H1 (cell line): ENCODE results near the gene HIVEP3. TPM values are rescaled to one million over a fixed set of nuclear protein-coding genes. Genes with fewer than 3 reads are reported as not detected.
A peak's percentile ranks its signal among the peaks of the same experiment; 100 is the strongest.

ENCODE experiments used
- CTCF ChIA-PET: fragments of 300-600 bp; sonication (Branson Sonifier 250); formaldehyde crosslinking; loops from one replicate; lab custom pipeline; 2021; ENCODE audit not compliant: partially characterized antibody; lab: Charles Lee
- POLR2A ChIA-PET: fragments of 300-600 bp; sonication (Branson Sonifier 250); formaldehyde crosslinking; loops from one replicate; lab custom pipeline; 2021; ENCODE audit warnings: inconsistent platforms; ENCODE audit not compliant: partially characterized antibody; lab: Charles Lee
- DNase-seq, 2 experiments: peaks; one replicate each; pipeline versions ENCODE4 v3.0.0 to v3.0.0-alpha.2; 2010 to 2022; ENCODE audit warnings: low spot score in 2 of 2, low read depth in 1 of 2, mixed read lengths in 1 of 2
- FAIRE-seq: peaks from 2 replicates; lab custom pipeline; 2011; peaks lifted over from hg19 to GRCh38; lab: Jason Lieb, UNC
- H2AFZ ChIP-seq: 2 replicates; pipeline ENCODE4 v1.8.1; 2012; ENCODE audit warnings: low read length, inconsistent platforms
- H2AK5ac ChIP-seq: 2 replicates; pipeline ENCODE4 v1.6.1; 2013; ENCODE audit warnings: low read depth, low read length
- H2BK120ac ChIP-seq: replicated peaks from 2 replicates; pipeline ENCODE3; 2013; ENCODE audit warnings: low read depth, low read length, inconsistent platforms
- H2BK12ac ChIP-seq: 2 replicates; pipeline ENCODE4 v1.6.1; 2013; ENCODE audit warnings: low read depth, low read length
- H2BK15ac ChIP-seq: 2 replicates; pipeline ENCODE4 v1.6.1; 2013; ENCODE audit warnings: low read length
- H2BK20ac ChIP-seq: 2 replicates; pipeline ENCODE4 v1.6.1; 2013; ENCODE audit warnings: low read length
- H2BK5ac ChIP-seq: 2 replicates; pipeline ENCODE4 v1.6.1; 2013; ENCODE audit warnings: low read depth, low read length
- H3K14ac ChIP-seq: 2 replicates; pipeline ENCODE4 v1.6.1; 2013; ENCODE audit warnings: inconsistent platforms; ENCODE audit not compliant: insufficient read length
- H3K18ac ChIP-seq: 2 replicates; pipeline ENCODE4 v1.6.1; 2013; ENCODE audit warnings: low read length; ENCODE audit errors: extremely low read depth
- H3K23ac ChIP-seq: 2 replicates; pipeline ENCODE4 v1.6.1; 2013; ENCODE audit warnings: inconsistent platforms; ENCODE audit not compliant: insufficient read length
- H3K23me2 ChIP-seq: 2 replicates; pipeline ENCODE4 v1.6.1; 2013; ENCODE audit warnings: low read depth, low read length
- H3K27ac ChIP-seq: 2 replicates; pipeline ENCODE4 v1.6.1; 2011; ENCODE audit warnings: low read depth, low read length, inconsistent platforms
- H3K27me3 ChIP-seq, 4 experiments: replicated peaks in 1 of 4; 1 replicate in 1 of 4; 2 replicates in 3 of 4; pipeline versions ENCODE4 v1.6.1 to v1.8.1; 2011 to 2013; ENCODE audit warnings: low read length in 3 of 4, mild to moderate bottlenecking in 3 of 4, inconsistent platforms in 2 of 4, mixed read lengths in 2 of 4, moderate library complexity in 1 of 4; ENCODE audit not compliant: control insufficient read depth in 3 of 4, insufficient read depth in 3 of 4; ENCODE audit errors: extremely low read depth in 1 of 4
- H3K36me3 ChIP-seq, 4 experiments: 2 replicates each; pipeline versions ENCODE4 v1.6.1 to v1.8.1; 2011 to 2013; ENCODE audit warnings: mild to moderate bottlenecking in 4 of 4, low read length in 3 of 4, moderate library complexity in 2 of 4, control low read depth in 1 of 4, inconsistent platforms in 1 of 4; ENCODE audit not compliant: insufficient read depth in 4 of 4, control insufficient read depth in 2 of 4
- H3K4ac ChIP-seq: replicated peaks from 2 replicates; pipeline ENCODE3; 2013; ENCODE audit warnings: low read length, low read depth, mixed read lengths, inconsistent platforms; ENCODE audit not compliant: insufficient read length
- H3K4me1 ChIP-seq, 4 experiments: replicated peaks in 1 of 4; 1 replicate in 1 of 4; 2 replicates in 3 of 4; pipeline versions ENCODE4 v1.6.1 to v1.8.1; 2011 to 2013; ENCODE audit warnings: low read length in 3 of 4, inconsistent platforms in 2 of 4, mixed read lengths in 1 of 4; ENCODE audit not compliant: insufficient read depth in 4 of 4, control insufficient read depth in 3 of 4
- H3K4me2 ChIP-seq, 2 experiments: 2 replicates each; pipeline versions ENCODE4 v1.6.1 to v1.8.1; 2011 to 2013; ENCODE audit warnings: low read depth in 2 of 2, low read length in 2 of 2, control low read depth in 1 of 2, inconsistent platforms in 1 of 2, mild to moderate bottlenecking in 1 of 2; ENCODE audit not compliant: insufficient read depth in 1 of 2
- H3K4me3 ChIP-seq, 4 experiments: fragments of 200-600, 300-600 bp in 1 of 4; sonication (generic), shearing (Covaris generic), sonication (Bioruptor Twin) in 1 of 4; 2 replicates each; pipeline versions ENCODE4 v1.5.1 to v1.8.1; 2011 to 2016; ENCODE audit warnings: low read length in 4 of 4, low read depth in 3 of 4, control low read depth in 2 of 4, inconsistent platforms in 2 of 4, mild to moderate bottlenecking in 2 of 4, mixed read lengths in 1 of 4, moderate library complexity in 1 of 4; ENCODE audit not compliant: insufficient read depth in 2 of 4; ENCODE audit errors: extremely low read depth in 1 of 4
- H3K56ac ChIP-seq: replicated peaks from 2 replicates; pipeline ENCODE3; 2013; ENCODE audit warnings: low read depth, mild to moderate bottlenecking, mixed read lengths, low read length, inconsistent platforms; ENCODE audit not compliant: insufficient read length
- H3K79me1 ChIP-seq: 2 replicates; pipeline ENCODE4 v1.6.1; 2013; ENCODE audit warnings: low read depth, low read length, control low read depth
- H3K79me2 ChIP-seq, 2 experiments: 2 replicates each; pipeline versions ENCODE4 v1.6.1 to v1.8.1; 2012 to 2013; ENCODE audit warnings: low read length in 2 of 2, mild to moderate bottlenecking in 2 of 2, inconsistent platforms in 1 of 2; ENCODE audit not compliant: insufficient read depth in 2 of 2, control insufficient read depth in 1 of 2
- H3K9ac ChIP-seq, 4 experiments: replicated peaks in 1 of 4; 1 replicate in 1 of 4; 2 replicates in 3 of 4; pipeline versions ENCODE4 v1.6.1 to v1.8.1; 2011 to 2013; ENCODE audit warnings: low read depth in 3 of 4, low read length in 3 of 4, control low read depth in 2 of 4, mild to moderate bottlenecking in 2 of 4, moderate library complexity in 2 of 4, inconsistent platforms in 1 of 4; ENCODE audit errors: extremely low read depth in 1 of 4
- H3K9me3 ChIP-seq, 2 experiments: 2 replicates each; pipeline versions ENCODE4 v1.6.1 to v1.8.1; 2012 to 2013; ENCODE audit warnings: mild to moderate bottlenecking in 2 of 2, moderate library complexity in 2 of 2, control low read depth in 1 of 2, inconsistent platforms in 1 of 2, low read depth in 1 of 2, low read length in 1 of 2, mixed read lengths in 1 of 2; ENCODE audit not compliant: insufficient read depth in 2 of 2
- H4K20me1 ChIP-seq, 2 experiments: replicated peaks in 1 of 2; 2 replicates each; pipeline versions ENCODE3 to v1.8.1; 2011 to 2013; ENCODE audit warnings: inconsistent platforms in 2 of 2, low read length in 2 of 2, mild to moderate bottlenecking in 1 of 2; ENCODE audit not compliant: insufficient read depth in 2 of 2, control insufficient read depth in 1 of 2
- H4K5ac ChIP-seq: 2 replicates; pipeline ENCODE4 v1.6.1; 2013; ENCODE audit warnings: low read length, low read depth, mixed read lengths, inconsistent platforms; ENCODE audit not compliant: insufficient read length
- H4K8ac ChIP-seq: 2 replicates; pipeline ENCODE4 v1.8.0; 2013; ENCODE audit warnings: mild to moderate bottlenecking, moderate library complexity, low read length, inconsistent platforms; ENCODE audit not compliant: insufficient read depth; ENCODE audit errors: extremely low read depth
- H4K91ac ChIP-seq: replicated peaks from 2 replicates; pipeline ENCODE3; 2013; ENCODE audit warnings: low read length, mixed read lengths, inconsistent platforms; ENCODE audit not compliant: insufficient read length
- CBX5 ChIP-seq: fragments of 300-800, 300-1000 bp; sonication (generic); IDR thresholded peaks from 2 replicates; pipeline ENCODE4 v1.7.1; 2016; ENCODE audit warnings: antibody characterized with exemption, low read length, low read depth
- POU5F1 ChIP-seq: IDR thresholded peaks from 2 replicates; pipeline ENCODE4 v1.6.1; 2011; ENCODE audit warnings: low read depth, mild to moderate bottlenecking, low read length, moderate library complexity
- SIN3A ChIP-seq, 2 experiments: IDR thresholded peaks in 1 of 2; conservative IDR thresholded peaks in 1 of 2; 2 replicates each; pipeline ENCODE4 v1.6.1; 2011 to 2012; ENCODE audit warnings: low read length in 2 of 2, improper control_type of control experiment in 1 of 2, low read depth in 1 of 2, mild to moderate bottlenecking in 1 of 2
- SP4 ChIP-seq: IDR thresholded peaks from 2 replicates; pipeline ENCODE4 v1.6.1; 2012; ENCODE audit warnings: low read length, inconsistent platforms
- SUZ12 ChIP-seq: fragments of 200-600 bp; sonication (generic); IDR thresholded peaks from 2 replicates; pipeline ENCODE4 v1.6.1; 2012; ENCODE audit warnings: mild to moderate bottlenecking, inconsistent platforms, low read length, moderate library complexity, mixed read lengths
- TAF1 ChIP-seq: IDR thresholded peaks from 2 replicates; pipeline ENCODE4 v1.6.1; 2011; ENCODE audit warnings: mild to moderate bottlenecking, low read depth, low read length
- WGBS, 2 experiments: shearing (Covaris generic) in 1 of 2; methylation state at CpG; one replicate each; pipeline versions ENCODE4 v1.1.6 to v1.1.7; 2013 to 2015; ENCODE audit warnings: low lambda C conversion rate in 2 of 2, mixed read lengths in 2 of 2, inconsistent platforms in 1 of 2, low coverage in 1 of 2, missing lambda C conversion rate in 1 of 2; ENCODE audit not compliant: insufficient replicate concordance in 2 of 2, insufficient coverage in 1 of 2, insufficient read length in 1 of 2; ENCODE audit errors: extremely low coverage in 1 of 2, missing lambda C conversion rate in 1 of 2; 5-methylcytosine and 5-hydroxymethylcytosine counted together
- polyA plus RNA-seq, 7 experiments: library from polyadenylated mRNA; depleted of rRNA in 3 of 7; stranded (reverse) in 5 of 7; unstranded in 2 of 7; fragments of >200 nt in 5 of 7; fragments of 200-250 nt in 2 of 7; gene quantifications; 1 replicate in 5 of 7; 2 replicates in 1 of 7; 4 replicates in 1 of 7; pipeline versions ENCODE4 v1.2.1 to v1.2.3, GENCODE V29; 2011 to 2013; ENCODE audit warnings: missing spikeins in 2 of 7, mixed read lengths in 2 of 7
- total RNA-seq: library from RNA; stranded (reverse); fragmentation: NEBNext Ultra II Directional; extraction: Animal tissue kit (Norgen Biotek cat#: 25700); gene quantifications from 2 replicates; pipeline ENCODE4 v1.2.1, GENCODE V29; 2021

HIVEP3 gene
- total and polyA plus RNA-seq, 2 of the 8 experiments (the other 6 are each of a cell fraction or from before 2014, with no cell fraction given) = 0.24 to 0.69 TPM

GRCh38 chr1:41497461-41498030, 421.2 kb downstream of the HIVEP3 start:
- DNase-seq = no peak

More at GRCh38 chr1:41497461-41498030, 421.2 kb downstream of the HIVEP3 start:
- Histone ChIP-seq H3K18ac (no peak overlapping the region), H3K9ac (no peak overlapping the region), H3K79me2 (no peaks in the 10 kb centered on the region), H3K23ac (no peak overlapping the region), H3K4ac (no peak overlapping the region), H2AFZ (no peak overlapping the region), H3K9me3 (no peaks in the 10 kb centered on the region), H3K4me3 (no peak overlapping the region), H3K56ac (no peak overlapping the region), H2BK20ac (no peak overlapping the region), H2AK5ac (0 out of 2 replicates have a peak overlapping the region, but pooled peaks have one; percentile 2), H4K8ac (peak overlapping the region; percentile 99; the same call in 1 of the 2 replicates), H3K4me1 (peaks cover 0 to 23% (median 17%) of the 10 kb centered on the region in 4 experiments; a peak in 6 of 7 replicates), H3K14ac (no peak overlapping the region), H3K27me3 (peaks cover 0 to 13% (median 11%) of the 10 kb centered on the region in 4 experiments; a peak in 3 of 7 replicates), H4K91ac (peak overlapping the region; percentile 96), H4K20me1 (no peaks in the 10 kb centered on the region), H3K23me2 (peaks cover 4% of the 10 kb centered on the region; the same call in 1 of the 2 replicates), H3K79me1 (no peaks in the 10 kb centered on the region), H3K4me2 (no peak overlapping the region), H2BK120ac (peak overlapping the region; percentile 44), H2BK5ac (no peak overlapping the region), H4K5ac (no peak overlapping the region), H2BK12ac (peak overlapping the region; percentile 96), H2BK15ac (peak overlapping the region; percentile 88; the same call in 1 of the 2 replicates), H3K36me3 (no peaks in the 10 kb centered on the region), H3K27ac (no peak overlapping the region)
- WGBS, 2 experiments = 94% methylated on average over 7 of the region's 7 CpGs; no CpG with 5 or more reads in 1 of the 2 experiments
- TF ChIP-seq SIN3A (conservative IDR thresholded peaks at IDR 0.05 in 1 of 2, IDR thresholded peaks at IDR 0.05 in 1 of 2; ENCODE audit: low read depth in 1 of 2, low read length in 2 of 2) (no peak), SP4 (no peak), CBX5 (no peak), POU5F1 (no peak), TAF1 (no peak), SUZ12 (no peak)
- no peak for FAIRE-seq
- POLR2A ChIA-PET = interaction anchor here (1.0 to 3.5 kb wide), 8 partner anchors 10 to 125 kb away, joined by 3 to 21 read pairs (median 4); partner anchors contain the start of gene EDN2
- CTCF ChIA-PET = interaction anchor here (0.9 to 7.5 kb wide), 4 partner anchors 11 to 16 kb away, joined by 3 to 85 read pairs (median 9); partner anchors contain the start of gene EDN2
